GM18861 (cell line): ENCODE measurements around the gene CARD10.

Experiments used
- ATAC-seq: cut with Tn5 transposase; IDR thresholded peaks from one replicate; pipeline ENCODE4 v1.9.1; 2021; ENCODE audit not compliant: unreplicated experiment

The CARD10 gene

DNA sequence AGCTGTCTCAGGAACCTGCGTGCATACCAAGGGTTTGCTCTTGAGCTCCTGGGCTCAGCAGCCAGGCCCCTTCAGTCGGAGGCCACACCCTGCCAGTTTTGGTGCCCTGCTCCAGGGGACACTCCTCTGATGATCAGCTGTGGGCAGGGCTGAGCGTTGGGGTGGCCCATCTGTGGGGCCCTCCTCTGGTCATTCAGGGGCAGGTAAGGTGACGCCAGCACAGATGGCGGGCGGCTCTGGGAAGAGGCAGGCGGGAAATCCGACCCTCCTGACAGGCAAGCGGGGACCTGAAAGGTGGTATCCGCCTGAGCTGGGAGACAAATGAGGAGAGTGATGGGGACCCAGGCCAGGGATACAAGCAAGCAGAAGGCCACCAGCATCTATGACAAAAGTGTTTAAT lies 29.2 kb downstream of the CARD10 start:
- no peak for ATAC-seq

- ATAC-seq, result no peak
Observed at GRCh38 chr22:37488337-37489135, 30.7 kb downstream of the CARD10 start.

DNA sequence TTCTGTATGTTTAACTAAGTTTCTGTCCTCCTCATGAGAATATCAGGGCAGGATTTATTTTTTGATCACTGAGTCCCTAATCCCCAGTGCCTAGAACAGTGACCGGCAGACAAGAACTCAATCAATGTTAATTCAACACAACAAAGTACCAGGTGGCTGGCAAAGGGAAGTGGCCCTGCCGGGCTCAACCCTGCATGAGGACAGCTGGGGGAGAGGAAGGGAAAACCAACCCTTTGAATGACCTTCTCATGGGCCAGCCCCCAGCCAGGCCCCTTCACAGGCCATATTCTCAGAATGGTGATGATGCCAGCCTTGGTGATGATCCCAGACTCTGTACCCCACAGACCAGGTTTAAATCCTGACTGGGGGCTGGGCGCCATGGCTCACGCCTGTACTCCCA lies 31.6 kb downstream of the CARD10 start:
- no peak for ATAC-seq

DNA sequence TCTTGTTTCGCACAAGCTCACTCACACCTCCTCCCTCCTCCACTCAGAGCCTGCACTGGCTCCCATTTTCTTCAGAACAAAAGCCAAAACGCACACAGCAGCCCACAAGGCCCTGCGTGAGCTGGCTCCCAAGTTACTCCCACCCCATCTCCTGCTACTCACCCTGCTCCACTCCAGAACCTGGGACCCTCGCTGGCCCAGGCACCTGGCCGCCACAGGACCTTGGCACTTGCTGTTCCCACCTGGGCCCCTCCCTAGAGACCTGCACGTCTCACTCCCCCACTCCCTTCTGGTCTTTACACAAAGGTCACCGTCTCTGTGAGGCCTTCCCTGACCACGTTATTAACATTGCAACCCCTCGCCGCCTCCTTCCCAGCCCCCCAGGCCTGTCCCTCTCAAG lies 32.1 kb downstream of the CARD10 start:
- ATAC-seq, result no peak

DNA sequence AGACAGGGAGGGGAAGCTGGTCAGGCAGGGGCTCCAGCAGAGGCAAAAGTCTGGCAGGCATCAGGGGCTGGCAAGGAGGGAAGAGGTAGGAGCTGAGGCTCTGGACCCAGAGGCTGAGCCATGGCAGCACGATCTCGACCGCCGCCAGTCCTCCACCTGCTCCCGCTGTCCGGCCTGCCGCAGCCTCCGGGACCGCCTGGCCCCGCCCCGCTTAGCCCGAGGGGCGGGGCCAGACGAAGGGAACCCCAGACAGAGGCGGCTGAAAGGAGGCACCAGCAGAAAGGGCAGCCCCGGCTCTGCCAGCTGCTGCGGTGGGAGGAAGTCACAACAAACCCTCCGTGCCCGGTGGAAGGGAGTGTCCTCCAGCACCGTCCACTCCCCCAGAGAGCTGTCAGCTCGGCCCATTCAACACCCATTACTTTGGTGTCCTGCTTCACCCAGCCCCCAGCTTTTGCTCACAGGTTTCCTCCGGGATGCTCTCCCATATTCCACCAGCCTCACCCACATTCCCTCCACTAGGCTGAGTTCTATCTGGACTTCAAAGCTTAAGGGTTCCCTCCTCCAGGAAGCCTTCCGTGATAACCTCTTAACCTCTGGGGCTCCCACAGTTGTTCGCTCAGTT lies 32.9 kb downstream of the CARD10 start, which contains the start of gene MFNG:
Gene MFNG, minus strand, starts transcription at position 161 of the 622 bp plus-strand sequence. CDS start 207 bp downstream, outside the sequence.
- ATAC-seq, result peak; percentile 40

DNA sequence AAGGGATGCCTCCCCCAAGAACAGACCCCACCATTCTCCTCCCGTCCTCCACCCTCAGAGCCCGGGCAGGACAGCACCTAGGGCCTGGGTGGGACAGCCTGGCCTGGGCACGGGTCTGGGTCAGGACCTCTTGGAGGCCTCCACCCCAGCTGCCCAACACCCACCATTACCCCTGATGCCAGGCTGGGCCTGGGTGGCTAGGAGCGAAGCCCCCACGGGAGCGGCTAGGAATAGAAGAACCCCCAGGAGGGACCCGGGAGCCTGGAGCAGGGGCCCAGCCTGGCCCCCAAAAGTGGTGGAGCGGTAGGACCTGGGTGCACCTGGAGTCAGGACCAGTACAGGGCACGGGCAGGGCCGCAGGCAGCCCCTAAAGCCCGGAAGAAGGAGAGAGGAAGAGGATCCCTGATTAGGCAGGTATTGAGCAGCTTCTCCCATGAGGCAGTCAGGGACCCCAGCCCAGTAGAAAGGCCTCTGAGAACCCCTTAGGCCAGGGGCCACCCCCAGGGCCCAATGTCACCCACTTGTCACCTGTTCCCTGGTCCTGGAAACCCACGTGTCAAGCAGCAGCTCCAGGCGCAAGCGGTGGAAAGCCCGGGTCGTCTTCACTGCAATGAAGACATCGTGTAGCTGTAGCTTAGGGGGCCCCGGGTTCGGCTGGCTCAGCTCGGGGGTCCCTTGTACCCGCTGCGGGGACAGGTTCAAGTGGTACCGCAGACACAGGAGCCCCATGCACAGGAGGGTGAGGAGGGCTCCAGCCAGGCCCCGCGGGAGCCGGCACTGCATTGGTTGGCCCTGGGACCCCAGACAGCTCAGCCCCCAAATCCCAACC lies 33.6 kb downstream of the CARD10 start:
- ATAC-seq, result no peak

DNA sequence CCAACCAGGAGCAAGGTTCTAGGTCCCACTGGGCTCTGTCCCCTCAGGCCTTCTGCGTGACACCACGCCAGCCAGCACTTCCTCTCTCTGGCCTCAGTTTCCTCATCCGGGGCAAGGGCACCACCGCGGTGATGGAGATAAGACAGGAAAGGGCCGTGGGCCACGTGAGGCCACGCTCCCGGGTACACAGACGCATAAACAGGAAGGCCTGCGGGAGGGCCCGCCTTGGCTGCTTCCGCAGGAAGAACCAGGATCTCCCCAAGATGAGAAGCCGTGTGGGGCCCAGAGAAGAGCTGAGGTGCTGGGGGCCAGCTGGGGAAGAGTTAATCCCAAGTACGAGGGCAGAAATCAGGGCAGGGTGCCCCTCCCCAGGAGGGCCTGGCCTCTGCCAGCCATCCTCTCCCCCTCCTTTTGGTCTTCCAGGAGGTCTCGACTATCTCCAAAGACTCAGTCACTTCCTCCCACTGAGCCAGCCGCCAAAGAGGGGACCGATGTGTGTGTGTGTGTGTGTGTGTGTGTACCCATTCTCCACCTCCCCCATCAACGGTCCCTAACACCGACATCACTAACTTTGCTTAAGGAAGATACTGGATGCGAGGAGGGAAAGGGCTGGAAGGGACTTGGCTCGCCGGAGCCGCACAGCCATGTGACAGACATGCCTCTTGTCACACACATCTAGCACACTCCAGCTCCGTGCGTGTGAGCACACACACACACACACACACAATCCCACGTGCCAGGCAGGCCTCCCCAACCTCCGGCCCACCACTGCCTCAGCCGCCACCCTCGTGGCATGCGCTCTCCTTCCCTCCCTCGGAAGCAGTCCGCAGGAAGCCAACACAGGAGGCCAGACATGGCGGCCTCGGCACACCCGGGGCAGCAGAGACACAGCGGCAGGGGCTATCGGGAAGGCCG lies 34.5 kb downstream of the CARD10 start:
- peak; percentile 31 for ATAC-seq

GRCh38 chr22:37483050-37483449 lies 36.2 kb downstream of the CARD10 start:
- ATAC-seq, result no peak

- no peak for ATAC-seq
Observed at GRCh38 chr22:37482244-37482643, 37.0 kb downstream of the CARD10 start.

GRCh38 chr22:37481347-37481907 lies 37.8 kb downstream of the CARD10 start:
- no peak for ATAC-seq

GRCh38 chr22:37480387-37481346 lies 38.5 kb downstream of the CARD10 start:
- no peak for ATAC-seq

- no peak for ATAC-seq
Observed at GRCh38 chr22:37479196-37479595, 40.0 kb downstream of the CARD10 start.

GRCh38 chr22:37476389-37477329 lies 42.6 kb downstream of the CARD10 start:
- no peak for ATAC-seq

- no peak for ATAC-seq
Observed at GRCh38 chr22:37474447-37475090, 44.6 kb downstream of the CARD10 start.

DNA sequence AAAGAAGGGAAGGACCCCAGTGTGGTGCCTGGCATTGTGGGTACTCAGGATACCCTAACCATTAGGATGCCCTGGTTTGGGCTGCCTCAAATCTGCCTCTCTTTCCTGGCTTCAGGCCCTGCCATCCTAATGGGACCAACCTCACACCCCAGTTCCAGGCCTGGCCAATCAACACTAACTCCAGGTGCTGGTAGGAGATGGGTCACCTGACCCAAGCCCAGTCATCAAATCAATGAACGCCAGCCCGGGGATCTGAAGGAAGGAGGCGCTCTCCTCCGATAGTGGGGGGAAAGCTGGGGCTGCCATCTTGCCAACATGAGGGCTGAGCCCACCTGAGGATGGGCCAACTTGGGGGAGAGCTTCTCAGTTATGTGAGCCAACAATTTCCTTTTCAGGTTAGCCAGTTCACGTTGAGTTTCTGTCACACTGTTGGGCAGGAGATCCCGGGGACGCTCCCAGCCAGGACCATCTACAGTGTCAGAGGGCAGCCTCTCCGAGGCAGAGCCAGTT lies 45.7 kb downstream of the CARD10 start:
- ATAC-seq, result no peak

GRCh38 chr22:37472418-37473006 lies 46.7 kb downstream of the CARD10 start:
- no peak for ATAC-seq
